B cell (primary cell): ENCODE results near the gene RERE. TPM values are rescaled to one million over a fixed set of nuclear protein-coding genes. Genes with fewer than 3 reads are reported as not detected.

Source experiments
- ATAC-seq: fragments of 200-7000 bp; cut with Tn5 transposase; one replicate; pipeline ENCODE4 v1.10.0; 2021; ENCODE audit warnings: low read depth, mild to moderate bottlenecking, moderate number of reproducible peaks, moderate library complexity
- CTCF ChIA-PET: fragments of 350-600 bp; sonication (Branson Sonifier 250); formaldehyde crosslinking; loops from one replicate; lab custom pipeline; 2021; ENCODE audit warnings: antibody characterized with exemption, inconsistent platforms; lab: Charles Lee
- POLR2A ChIA-PET: fragments of 350-600 bp; sonication (Branson Sonifier 250); formaldehyde crosslinking; loops from one replicate; lab custom pipeline; 2021; ENCODE audit warnings: antibody characterized with exemption; lab: Charles Lee
- DNase-seq: peaks from one replicate; pipeline ENCODE4 v3.0.0; 2013
- H2AFZ ChIP-seq: 2 replicates; pipeline ENCODE4 v1.6.1; 2012; ENCODE audit warnings: mild to moderate bottlenecking, low read depth, low read length; ENCODE audit not compliant: insufficient read depth, poor library complexity, severe bottlenecking
- H3K27ac ChIP-seq, 2 donors: 1 replicate in 1 of 2; 2 replicates in 1 of 2; pipeline ENCODE4 v1.5.1; 2012 to 2013; ENCODE audit warnings: low read length in 2 of 2, mild to moderate bottlenecking in 2 of 2, moderate library complexity in 1 of 2
- H3K27me3 ChIP-seq, 4 experiments: fragments of 200-600 bp in 1 of 4; sonication (generic) in 1 of 4; replicated peaks in 1 of 4; 1 replicate in 2 of 4; 2 replicates in 2 of 4; pipeline versions ENCODE4 v1.6.1 to v1.7.0; 2013 to 2016; ENCODE audit warnings: low read length in 3 of 4, mild to moderate bottlenecking in 2 of 4, mixed read lengths in 1 of 4, moderate library complexity in 1 of 4; ENCODE audit not compliant: insufficient read depth in 4 of 4, control insufficient read depth in 3 of 4; ENCODE audit errors: control extremely low read depth in 1 of 4
- H3K36me3 ChIP-seq, 2 experiments: replicated peaks in 1 of 2; 1 replicate in 1 of 2; 2 replicates in 1 of 2; pipeline versions ENCODE4 v1.6.1 to v1.7.1; 2013; ENCODE audit warnings: low read length in 1 of 2; ENCODE audit not compliant: insufficient read depth in 2 of 2, control insufficient read depth in 1 of 2; ENCODE audit errors: control extremely low read depth in 1 of 2, extremely low read depth in 1 of 2
- H3K4me1 ChIP-seq, 2 donors: fragments of 200-600 bp in 1 of 2; sonication (generic) in 1 of 2; 1 replicate in 1 of 2; 2 replicates in 1 of 2; pipeline versions ENCODE4 v1.5.1 to v1.6.1; 2013 to 2017; ENCODE audit warnings: low read length in 2 of 2; ENCODE audit not compliant: control insufficient read depth in 2 of 2, insufficient read depth in 2 of 2
- H3K4me2 ChIP-seq: replicated peaks from 2 replicates; pipeline ENCODE3; 2012; ENCODE audit warnings: mild to moderate bottlenecking, low read depth, low read length; ENCODE audit not compliant: poor library complexity, severe bottlenecking
- H3K4me3 ChIP-seq, 5 experiments: fragments of 200-600 bp in 1 of 5; sonication (generic) in 1 of 5; 1 replicate in 3 of 5; 2 replicates in 2 of 5; pipeline versions ENCODE4 v1.5.1 to v1.7.0; 2011 to 2016; ENCODE audit warnings: low read length in 4 of 5, mild to moderate bottlenecking in 4 of 5, low read depth in 2 of 5, control low read depth in 1 of 5, moderate library complexity in 1 of 5; ENCODE audit not compliant: insufficient read depth in 1 of 5; ENCODE audit errors: control extremely low read depth in 1 of 5, extremely low read depth in 1 of 5
- H3K79me2 ChIP-seq: fragments of 200-600 bp; sonication (generic); one replicate; pipeline ENCODE4 v1.6.0; 2016; ENCODE audit warnings: low read length; ENCODE audit not compliant: control insufficient read depth, insufficient read depth
- H3K9ac ChIP-seq: fragments of 200-600 bp; sonication (generic); 2 replicates; pipeline ENCODE4 v1.6.1; 2017; ENCODE audit warnings: mild to moderate bottlenecking, low read length, moderate library complexity
- H3K9me3 ChIP-seq, 3 donors: one replicate each; pipeline versions ENCODE4 v1.6.1 to v1.7.1; 2013; ENCODE audit warnings: low read length in 2 of 3; ENCODE audit not compliant: control insufficient read depth in 2 of 3, insufficient read depth in 1 of 3; ENCODE audit errors: control extremely low read depth in 1 of 3
- H4K20me1 ChIP-seq: 2 replicates; pipeline ENCODE4 v1.6.0; 2012; ENCODE audit warnings: mild to moderate bottlenecking, low read length; ENCODE audit not compliant: insufficient read depth, control insufficient read depth, poor library complexity, severe bottlenecking
- H3K27ac Mint-ChIP-seq: one replicate; pipeline ENCODE4 v1.8.0; 2021; ENCODE audit warnings: mixed read lengths
- H3K27me3 Mint-ChIP-seq: one replicate; pipeline ENCODE4 v1.8.0; 2021; ENCODE audit warnings: mixed read lengths
- H3K4me1 Mint-ChIP-seq: one replicate; pipeline ENCODE4 v1.8.0; 2021; ENCODE audit warnings: mixed read lengths
- H3K4me3 Mint-ChIP-seq: one replicate; pipeline ENCODE4 v1.8.0; 2021; ENCODE audit warnings: mixed read lengths
- H3K9me3 Mint-ChIP-seq: one replicate; pipeline ENCODE4 v1.8.0; 2022; ENCODE audit warnings: mixed read lengths; ENCODE audit not compliant: insufficient read depth
- EZH2 ChIP-seq: IDR thresholded peaks from 2 replicates; pipeline ENCODE4 v1.6.1; 2012; ENCODE audit warnings: borderline replicate concordance, low read depth, mild to moderate bottlenecking, moderate library complexity, low read length; ENCODE audit not compliant: insufficient read depth, poor library complexity, severe bottlenecking
- WGBS: methylation state at CpG from one replicate; pipeline ENCODE4 v1.1.5; 2013; ENCODE audit warnings: missing lambda C conversion rate; ENCODE audit not compliant: insufficient coverage; 5-methylcytosine and 5-hydroxymethylcytosine counted together
- intact Hi-C: fragments of 100-400 bp; cut with micrococcal nuclease; formaldehyde crosslinking; loops from one replicate; pipeline ENCODE4 v1.10.0; 2022
- polyA plus RNA-seq: library from polyadenylated mRNA; depleted of rRNA; stranded (reverse); fragments of >200 nt; gene quantifications from 2 replicates; pipeline ENCODE4 v1.2.3, GENCODE V29; 2012
- total RNA-seq, 2 donors: library from RNA; stranded (reverse); fragments of 120-200 nt in 1 of 2; gene quantifications; 1 replicate in 1 of 2; 2 replicates in 1 of 2; pipeline versions ENCODE4 v1.2.3 to v1.2.4, GENCODE V29; 2013 to 2022
- TF ChIP-seq, protein P1 (sequence below): fragments of 200-600 bp; IDR thresholded peaks from one replicate; pipeline ENCODE4 v1.8.0; 2022; ENCODE audit warnings: antibody characterized with exemption, mild to moderate bottlenecking

Gene RERE
- total and polyA plus RNA-seq, 2 donors (not counting 1 experiment from before 2014, with no cell fraction given), result 27.3 to 132 TPM

DNA sequence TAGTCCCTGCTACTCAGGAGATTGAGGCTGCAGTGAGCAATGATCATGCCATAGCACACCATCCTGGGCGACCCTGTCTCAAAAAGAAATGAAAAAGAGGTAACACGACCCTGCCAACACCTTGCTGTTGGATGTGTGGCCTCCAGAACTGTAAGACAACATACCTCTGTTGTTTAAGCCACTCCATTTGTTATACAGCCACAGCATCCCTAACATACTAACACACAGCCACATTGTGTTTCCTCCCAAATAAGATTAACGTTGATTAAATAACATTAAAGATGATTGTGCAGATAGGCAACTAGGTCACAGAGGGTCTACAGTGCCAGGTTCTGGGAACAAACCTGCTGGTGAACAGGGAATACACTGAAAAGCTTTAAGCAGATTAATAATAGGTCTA, 170.4 kb downstream of the RERE start:
- Histone ChIP-seq H3K9ac (no peak overlapping the region), H3K27me3 (no peaks in the 10 kb centered on the region), H3K79me2 (peaks cover 91% of the 10 kb centered on the region), H3K9me3 (no peaks in the 10 kb centered on the region), H3K36me3 (peaks cover 0 to 4% of the 10 kb centered on the region in 2 experiments), H2AFZ (no peak overlapping the region), H3K4me2 (no peak overlapping the region), H3K27ac (no peak overlapping the region), H3K4me1 (peaks cover 47 to 52% of the 10 kb centered on the region in 2 donors), H4K20me1 (peaks cover 5% of the 10 kb centered on the region), H3K4me3 (no peak overlapping the region)
- no peak for TF ChIP-seq EZH2
- TF ChIP-seq, protein P1, sequence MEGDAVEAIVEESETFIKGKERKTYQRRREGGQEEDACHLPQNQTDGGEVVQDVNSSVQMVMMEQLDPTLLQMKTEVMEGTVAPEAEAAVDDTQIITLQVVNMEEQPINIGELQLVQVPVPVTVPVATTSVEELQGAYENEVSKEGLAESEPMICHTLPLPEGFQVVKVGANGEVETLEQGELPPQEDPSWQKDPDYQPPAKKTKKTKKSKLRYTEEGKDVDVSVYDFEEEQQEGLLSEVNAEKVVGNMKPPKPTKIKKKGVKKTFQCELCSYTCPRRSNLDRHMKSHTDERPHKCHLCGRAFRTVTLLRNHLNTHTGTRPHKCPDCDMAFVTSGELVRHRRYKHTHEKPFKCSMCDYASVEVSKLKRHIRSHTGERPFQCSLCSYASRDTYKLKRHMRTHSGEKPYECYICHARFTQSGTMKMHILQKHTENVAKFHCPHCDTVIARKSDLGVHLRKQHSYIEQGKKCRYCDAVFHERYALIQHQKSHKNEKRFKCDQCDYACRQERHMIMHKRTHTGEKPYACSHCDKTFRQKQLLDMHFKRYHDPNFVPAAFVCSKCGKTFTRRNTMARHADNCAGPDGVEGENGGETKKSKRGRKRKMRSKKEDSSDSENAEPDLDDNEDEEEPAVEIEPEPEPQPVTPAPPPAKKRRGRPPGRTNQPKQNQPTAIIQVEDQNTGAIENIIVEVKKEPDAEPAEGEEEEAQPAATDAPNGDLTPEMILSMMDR, result no peak
- CTCF ChIA-PET, result interaction anchor here (0.9 to 1.5 kb wide), 2 partner anchors 25 to 86 kb away, joined by 4 to 7 read pairs; no protein-coding TSS in a partner anchor
- POLR2A ChIA-PET, result interaction anchor here (0.6 kb wide), 1 partner anchor 42 kb away, joined by 3 read pairs; no protein-coding TSS in a partner anchor
- H3K27me3 Mint-ChIP-seq, result no peaks in the 10 kb centered on the region
- intact Hi-C loops, result no loop called here
- H3K4me1 Mint-ChIP-seq, result peaks cover 70% of the 10 kb centered on the region
- H3K4me3 Mint-ChIP-seq, result no peak overlapping the region
- no peak for ATAC-seq
- 89% methylated on average over 2 of the region's 3 CpGs for WGBS
- no peaks in the 10 kb centered on the region for H3K9me3 Mint-ChIP-seq
- no peak for DNase-seq
- no peak overlapping the region for H3K27ac Mint-ChIP-seq

DNA sequence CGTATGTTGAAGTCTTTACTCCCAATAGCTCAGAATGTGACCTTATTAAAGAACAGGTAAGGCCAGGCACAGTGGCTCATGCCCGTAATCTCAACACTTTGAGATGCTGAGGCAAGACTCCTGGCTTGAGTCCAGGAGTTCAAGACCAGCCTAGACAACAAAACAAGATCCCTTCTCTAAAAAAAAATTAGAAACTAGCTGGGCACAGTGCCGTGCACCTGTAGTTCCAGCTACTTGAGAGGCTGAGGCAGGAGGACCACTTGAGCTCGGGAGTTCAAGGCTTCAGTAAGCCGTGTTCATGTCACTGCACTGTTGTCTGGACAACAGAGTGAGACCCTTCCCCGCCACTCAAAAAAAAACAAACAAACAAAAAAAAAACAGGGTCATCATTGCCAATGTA, 171.3 kb downstream of the RERE start:
- no peak overlapping the region for H3K4me2 ChIP-seq
- H3K9me3 ChIP-seq, result no peaks in the 10 kb centered on the region
- Mint-ChIP-seq H3K27me3 (no peaks in the 10 kb centered on the region), H3K27ac (no peak overlapping the region), H3K9me3 (no peaks in the 10 kb centered on the region), H3K4me1 (peaks cover 66% of the 10 kb centered on the region), H3K4me3 (no peak overlapping the region)
- no peak overlapping the region for H3K9ac ChIP-seq
- DNase-seq (no peak), ATAC-seq (no peak)
- H2AFZ ChIP-seq, result no peak overlapping the region
- WGBS, result 89% methylated on average over 3 of the region's 6 CpGs
- no peak overlapping the region for H3K4me3 ChIP-seq
- H3K4me1 ChIP-seq, result peaks cover 39 to 44% of the 10 kb centered on the region in 2 donors
- peaks cover 90% of the 10 kb centered on the region for H3K79me2 ChIP-seq
- POLR2A ChIA-PET, result no interaction called here
- H3K27ac ChIP-seq, result no peak overlapping the region
- peaks cover 0 to 4% of the 10 kb centered on the region in 2 experiments for H3K36me3 ChIP-seq
- intact Hi-C loops, result no loop called here
- peaks cover 5% of the 10 kb centered on the region for H4K20me1 ChIP-seq
- CTCF ChIA-PET, result interaction anchor here (1.2 kb wide), 1 partner anchor 25 kb away, joined by 3 read pairs; no protein-coding TSS in a partner anchor
- no peak for TF ChIP-seq EZH2
- TF ChIP-seq, protein P1, result no peak
- H3K27me3 ChIP-seq, result no peaks in the 10 kb centered on the region
